HG02973 (cell line): ENCODE results near the gene EXOC1L.
"Not testable (repeated sequence)": the region's sequence is repeated elsewhere in the genome, so short reads cannot be mapped to it uniquely, and the experiment has no call there.

Source experiments
- ATAC-seq: cut with Tn5 transposase; IDR thresholded peaks from one replicate; pipeline ENCODE4 v1.9.1; 2021; ENCODE audit warnings: moderate library complexity; ENCODE audit not compliant: unreplicated experiment

EXOC1L gene

DNA sequence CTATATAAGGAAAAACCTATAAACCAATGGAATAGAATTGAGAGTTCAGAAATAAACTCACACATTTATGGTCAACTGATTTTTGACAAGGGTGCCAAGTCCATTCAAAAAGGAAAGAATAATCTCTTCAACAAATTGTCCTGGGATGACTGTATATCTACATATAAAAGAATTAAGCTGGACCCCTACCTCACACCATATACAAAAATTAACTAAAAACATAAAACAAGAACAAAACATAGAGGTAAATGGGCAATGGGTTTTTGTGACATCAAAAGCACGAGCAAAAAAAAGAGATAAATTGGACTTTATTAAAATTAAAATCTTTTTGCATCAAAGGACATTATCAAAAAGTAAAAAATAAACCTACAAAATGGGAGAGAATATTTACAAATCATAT is 18.3 kb downstream of the EXOC1L start:
- ATAC-seq, result no peak

- ATAC-seq, result no peak
Observed at GRCh38 chr4:55838356-55838755, 18.8 kb downstream of the EXOC1L start.

DNA sequence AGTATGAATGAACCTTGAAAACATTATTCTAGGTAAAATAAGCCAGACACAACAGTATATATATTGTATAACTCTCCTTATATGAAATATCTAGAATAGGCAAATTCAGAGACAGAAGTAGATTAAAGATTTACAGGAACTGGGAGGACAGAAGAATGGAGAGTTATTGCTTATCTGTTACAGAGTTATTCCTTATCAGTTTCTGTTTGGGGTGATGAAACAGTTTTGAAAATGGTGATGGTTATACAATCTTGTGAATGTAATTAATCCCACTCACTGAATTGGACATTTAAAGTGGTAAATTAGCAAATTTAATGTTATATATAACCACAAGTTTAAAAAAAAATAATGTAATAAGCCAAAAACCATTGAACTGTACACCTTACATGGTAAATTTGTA is 19.4 kb downstream of the EXOC1L start:
- ATAC-seq, result no peak

DNA sequence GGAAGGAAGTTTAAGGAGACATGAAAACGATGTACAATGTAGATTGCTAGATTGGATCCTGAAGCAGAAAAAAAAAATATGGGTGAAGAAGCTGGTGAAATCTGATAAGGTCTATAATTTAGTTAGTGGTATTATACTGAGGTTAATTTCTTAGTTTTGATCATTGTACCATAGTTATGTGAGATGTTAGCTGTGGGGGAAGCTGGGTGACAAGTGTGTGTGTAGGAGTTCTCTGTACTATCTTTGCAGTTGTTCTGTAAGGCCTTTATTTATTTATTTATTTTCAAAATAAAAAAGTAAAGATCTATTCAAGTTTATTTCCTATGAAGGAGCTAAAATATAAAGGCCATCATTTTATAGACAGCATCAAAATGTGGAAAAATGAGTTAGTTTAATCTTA is 21.4 kb downstream of the EXOC1L start:
- no peak for ATAC-seq

GRCh38 chr4:55841373-55842239 is 22.0 kb downstream of the EXOC1L start:
- ATAC-seq, result not testable (repeated sequence)

- not testable (repeated sequence) for ATAC-seq
Observed at GRCh38 chr4:55842312-55842711, 22.7 kb downstream of the EXOC1L start.

- no peak for ATAC-seq
Observed at GRCh38 chr4:55849724-55850123, 30.1 kb downstream of the EXOC1L start.

DNA sequence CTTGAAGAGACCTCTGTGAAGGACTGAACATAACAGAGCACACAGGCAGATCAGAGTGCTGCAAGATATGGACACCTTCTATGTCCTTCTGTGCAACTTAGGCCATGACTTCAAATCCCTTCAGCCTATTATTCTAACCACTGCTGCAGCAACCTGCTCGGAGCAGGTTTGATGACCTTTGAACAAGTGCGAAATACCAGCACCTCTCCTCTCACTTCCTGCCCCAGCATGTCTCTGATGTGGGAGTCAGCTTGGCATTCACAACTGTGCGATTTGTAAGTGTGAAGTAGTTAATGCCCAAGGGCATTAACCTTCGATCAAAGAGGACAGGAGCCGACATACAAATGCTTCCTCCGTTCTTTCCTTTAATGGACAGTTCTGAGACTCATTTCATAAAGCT is 32.3 kb downstream of the EXOC1L start:
- no peak for ATAC-seq

- peak; percentile 99 for ATAC-seq
Observed at GRCh38 chr4:55853484-55854046, 34.0 kb downstream of the EXOC1L start, which contains the start of gene EXOC1. Gene EXOC1 (plus strand): TSS chr4:55853648. CDS start chr4:55858324, 4,676 bp downstream.

DNA sequence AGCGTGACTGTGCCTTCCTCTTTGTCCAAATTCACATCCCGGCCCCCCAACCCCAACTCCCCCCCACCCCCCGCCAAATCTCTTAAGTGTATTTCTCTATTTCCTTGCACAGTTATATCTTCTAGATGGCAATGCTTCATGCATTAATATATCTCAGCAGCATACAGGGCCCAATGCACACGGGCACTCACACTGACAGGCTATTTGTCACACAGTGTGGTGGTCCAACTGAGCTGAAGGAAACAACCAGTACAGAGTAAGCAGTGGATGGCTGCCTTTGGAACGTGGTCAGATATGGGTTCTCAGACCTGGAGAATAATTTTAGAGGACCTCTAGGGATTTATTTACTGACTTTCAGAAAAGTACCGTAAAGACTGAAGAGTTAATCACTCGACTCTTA is 34.5 kb downstream of the EXOC1L start:
- no peak for ATAC-seq

DNA sequence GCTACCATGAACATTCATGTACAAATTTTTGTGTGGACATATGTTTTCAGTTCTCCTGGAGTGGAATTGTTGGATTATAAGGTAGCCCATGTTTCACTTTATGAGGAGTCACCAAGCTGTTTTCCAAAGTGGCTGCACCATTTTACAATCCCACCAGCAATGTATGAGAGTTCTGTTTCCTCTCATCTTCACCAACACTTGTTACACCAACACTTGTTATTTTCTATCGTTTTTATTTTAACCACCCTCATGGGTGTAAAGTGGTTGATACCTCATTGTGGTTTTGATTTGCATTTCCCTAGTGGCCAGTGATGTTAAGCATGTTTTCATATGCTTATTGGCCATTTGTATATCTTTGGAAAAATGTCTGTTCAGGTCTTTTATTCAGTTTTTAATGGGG is 38.0 kb downstream of the EXOC1L start:
- ATAC-seq, result no peak

DNA sequence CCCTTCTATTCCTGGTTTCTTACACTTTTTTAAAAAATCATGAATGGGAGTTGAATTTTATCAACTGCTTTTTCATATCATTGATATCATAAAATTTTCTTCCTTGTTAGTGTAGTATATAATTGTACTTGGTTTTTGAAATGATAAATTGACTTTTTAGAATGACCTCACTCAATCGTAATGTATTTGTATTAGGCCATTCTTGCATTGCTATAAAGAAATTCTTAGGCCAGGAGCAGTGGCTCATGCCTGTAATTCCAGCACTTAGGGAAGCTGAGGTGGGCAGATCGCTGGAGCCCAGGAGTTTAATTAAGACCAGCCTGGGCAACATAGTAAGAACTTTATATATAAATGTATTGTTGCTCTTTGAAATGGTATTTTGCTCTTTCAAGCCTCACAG is 40.1 kb downstream of the EXOC1L start:
- no peak for ATAC-seq

GRCh38 chr4:55864577-55865223 is 45.1 kb downstream of the EXOC1L start:
- peak; percentile 37 for ATAC-seq

DNA sequence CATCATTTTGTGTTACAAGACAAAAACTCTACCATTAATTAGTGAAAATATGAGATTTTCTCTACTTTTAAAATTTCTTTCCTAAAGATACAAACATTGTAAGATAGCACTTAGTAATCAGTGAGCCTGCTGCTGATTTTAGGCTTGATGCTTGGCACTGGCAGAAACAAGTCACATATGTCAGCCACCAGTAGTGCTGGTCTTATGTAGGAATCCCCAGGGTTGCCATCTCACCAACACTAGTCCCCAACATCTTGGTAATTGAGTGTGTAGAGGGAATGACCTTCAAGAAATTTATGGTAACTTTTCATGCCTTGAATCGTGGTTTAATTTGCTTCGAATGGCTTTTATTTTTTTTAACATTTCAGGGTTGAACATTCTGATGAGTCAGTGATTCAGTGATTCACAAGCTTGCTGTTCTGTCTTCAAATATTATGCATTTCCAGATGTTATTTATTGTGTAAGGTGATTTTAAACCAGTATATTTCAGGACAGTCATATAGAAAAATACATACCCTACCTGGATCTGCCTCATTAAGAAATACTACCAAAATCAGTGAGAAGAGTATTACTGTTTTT is 45.7 kb downstream of the EXOC1L start:
- no peak for ATAC-seq

DNA sequence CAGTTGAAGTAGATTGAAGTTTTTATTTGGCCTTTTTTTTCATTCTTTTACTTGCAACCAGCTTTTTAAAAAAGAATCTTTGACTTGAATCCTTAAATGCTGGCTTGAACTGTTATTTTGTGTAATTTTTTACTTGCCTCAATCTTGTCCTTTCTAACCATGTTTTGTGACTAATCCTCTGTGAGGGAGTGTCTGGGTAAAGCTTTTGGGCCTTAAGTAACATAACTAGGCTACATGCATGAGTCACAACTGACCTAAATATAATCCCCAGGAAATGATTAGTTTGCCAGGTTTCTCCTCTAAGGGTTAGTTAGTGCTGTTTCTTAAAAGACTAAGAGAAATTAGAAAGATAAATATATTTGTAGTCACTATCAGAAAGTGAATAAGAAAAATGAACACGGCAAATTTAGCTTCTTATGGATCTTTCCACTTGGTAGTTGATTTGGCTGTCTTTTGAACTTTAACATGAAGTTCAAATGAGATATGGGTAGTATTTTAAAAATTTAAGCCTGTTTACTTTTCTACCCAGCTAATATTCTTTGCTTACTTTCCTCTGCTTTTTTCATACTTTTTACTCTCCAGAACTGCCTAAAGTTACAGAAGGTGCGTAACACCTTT is 46.8 kb downstream of the EXOC1L start:
- peak; percentile 67 for ATAC-seq

DNA sequence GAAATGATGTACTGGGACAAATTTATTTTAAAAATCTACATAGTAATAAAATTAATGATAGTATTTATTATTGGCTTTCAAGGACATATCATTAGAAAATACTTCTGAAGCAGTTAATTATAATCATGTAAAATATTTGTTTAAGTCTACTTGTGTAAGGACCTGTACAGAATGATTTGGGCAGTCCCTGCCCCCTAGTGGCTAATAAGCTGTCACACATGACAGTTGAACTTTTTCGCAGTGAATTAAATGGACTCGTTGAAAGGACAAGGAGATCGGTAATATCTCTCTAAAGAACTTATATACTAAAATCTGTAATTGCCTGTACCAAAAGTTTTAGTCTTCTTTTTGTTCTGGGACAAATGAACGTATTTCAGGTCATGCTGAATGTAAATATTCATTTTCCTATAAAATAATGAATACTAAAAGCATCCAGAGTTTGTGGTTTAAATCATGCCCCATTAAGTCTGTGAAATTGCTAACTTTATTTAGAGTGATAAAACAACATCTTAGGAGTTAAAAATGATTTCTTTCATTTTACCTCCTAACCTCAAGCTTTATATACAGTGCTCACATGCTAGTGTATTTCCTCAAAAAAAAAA is 47.5 kb downstream of the EXOC1L start:
- ATAC-seq, result peak; percentile 83

DNA sequence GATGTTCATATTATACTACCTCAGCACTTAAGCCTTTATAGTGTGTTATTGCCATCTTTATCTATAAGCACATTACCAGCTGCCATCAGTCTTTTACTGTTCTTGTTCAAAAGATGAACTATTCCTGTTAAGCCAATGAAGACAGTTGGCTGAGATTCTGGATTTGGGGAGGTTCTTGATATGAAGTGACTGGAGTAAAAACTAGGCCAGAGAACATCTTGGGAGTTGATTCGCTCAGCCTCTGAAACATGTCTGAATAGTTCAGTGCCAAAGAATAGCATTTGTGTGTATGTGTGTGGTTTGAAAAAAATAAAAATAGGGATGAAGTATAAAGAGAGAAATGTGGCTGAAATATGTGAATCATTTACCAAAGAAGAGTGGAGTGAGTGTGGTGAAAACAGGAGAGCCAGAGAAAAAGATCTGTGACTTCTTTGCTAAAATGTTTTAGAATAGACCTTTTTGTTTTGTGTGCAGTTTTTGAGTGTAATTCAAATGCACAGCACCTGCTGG is 49.0 kb downstream of the EXOC1L start:
- no peak for ATAC-seq

- ATAC-seq, result no peak
Observed at GRCh38 chr4:55871299-55871800, 51.8 kb downstream of the EXOC1L start.

GRCh38 chr4:55874831-55875230 is 55.2 kb downstream of the EXOC1L start:
- ATAC-seq, result no peak

DNA sequence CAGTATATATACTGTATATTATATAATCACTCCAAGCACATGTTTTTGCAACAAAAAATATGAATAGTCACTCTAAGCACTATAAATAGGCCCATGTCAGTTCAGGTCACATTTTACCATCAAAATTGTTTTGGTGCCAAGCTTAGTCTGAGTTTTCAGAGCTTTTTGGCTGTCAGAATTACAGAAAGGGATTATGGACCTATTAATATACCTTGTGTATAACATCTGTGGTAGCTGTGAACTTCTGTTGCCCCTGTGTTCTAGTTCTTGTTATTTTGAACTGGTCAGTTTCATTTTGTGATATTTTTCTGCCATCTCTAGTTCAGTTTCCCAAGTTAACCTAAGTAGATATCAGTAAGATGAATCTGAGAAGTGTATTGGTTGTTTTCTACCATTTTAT is 56.8 kb downstream of the EXOC1L start:
- ATAC-seq, result no peak
